Activated CD4-positive, CD25-positive, alpha-beta regulatory T cell (primary cell): ENCODE results near the gene SUPV3L1.
A peak's percentile ranks its signal among the peaks of the same experiment; 100 is the strongest.
"Not testable (repeated sequence)": the region's sequence is repeated elsewhere in the genome, so short reads cannot be mapped to it uniquely, and the experiment has no call there.

Experiments used
- DNase-seq, 4 experiments: peaks; one replicate each; lab custom pipeline; 2025; lab: John Stamatoyannopoulos, UW

Gene SUPV3L1

DNA sequence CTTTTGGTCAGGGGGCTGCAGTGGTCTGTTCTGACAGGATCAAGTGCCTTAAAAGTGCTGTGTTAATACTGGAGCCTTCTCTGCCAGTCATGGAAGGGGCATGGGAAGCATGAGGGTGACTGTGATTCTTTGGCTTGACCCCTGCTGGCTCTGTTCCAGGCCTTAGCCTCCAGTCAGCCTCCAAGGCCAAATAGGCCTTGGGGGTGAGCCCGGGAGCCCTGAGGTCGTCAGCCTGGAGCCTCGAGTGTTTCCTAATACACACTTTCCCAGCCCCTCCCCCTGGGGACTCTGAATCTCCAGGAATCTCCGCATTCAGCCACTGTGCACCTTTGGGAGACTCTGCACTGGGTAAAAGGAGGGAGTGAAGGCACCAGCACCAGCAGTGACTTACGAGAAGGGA lies 50.1 kb downstream of the SUPV3L1 start:
- no peak for DNase-seq

DNA sequence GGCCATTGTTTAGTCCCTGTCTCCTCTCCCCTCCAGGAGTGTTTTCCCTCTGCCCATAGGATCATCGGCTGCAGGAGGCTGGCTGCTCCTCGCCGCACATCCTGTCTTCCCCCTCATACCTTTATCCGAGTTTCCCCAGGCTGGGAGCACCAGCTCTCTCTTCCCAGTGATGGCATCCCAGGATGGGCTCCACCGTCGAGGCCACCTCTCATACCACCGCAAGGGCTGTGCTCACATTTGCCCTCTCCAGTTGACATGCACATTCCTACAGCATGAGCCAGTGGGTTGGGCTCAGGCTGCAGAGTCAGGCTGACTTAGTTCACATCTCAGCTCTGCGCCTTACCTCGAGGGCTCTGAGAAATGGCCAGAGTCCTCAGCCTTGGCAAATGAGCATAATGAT lies 52.2 kb downstream of the SUPV3L1 start:
- no peak for DNase-seq

DNA sequence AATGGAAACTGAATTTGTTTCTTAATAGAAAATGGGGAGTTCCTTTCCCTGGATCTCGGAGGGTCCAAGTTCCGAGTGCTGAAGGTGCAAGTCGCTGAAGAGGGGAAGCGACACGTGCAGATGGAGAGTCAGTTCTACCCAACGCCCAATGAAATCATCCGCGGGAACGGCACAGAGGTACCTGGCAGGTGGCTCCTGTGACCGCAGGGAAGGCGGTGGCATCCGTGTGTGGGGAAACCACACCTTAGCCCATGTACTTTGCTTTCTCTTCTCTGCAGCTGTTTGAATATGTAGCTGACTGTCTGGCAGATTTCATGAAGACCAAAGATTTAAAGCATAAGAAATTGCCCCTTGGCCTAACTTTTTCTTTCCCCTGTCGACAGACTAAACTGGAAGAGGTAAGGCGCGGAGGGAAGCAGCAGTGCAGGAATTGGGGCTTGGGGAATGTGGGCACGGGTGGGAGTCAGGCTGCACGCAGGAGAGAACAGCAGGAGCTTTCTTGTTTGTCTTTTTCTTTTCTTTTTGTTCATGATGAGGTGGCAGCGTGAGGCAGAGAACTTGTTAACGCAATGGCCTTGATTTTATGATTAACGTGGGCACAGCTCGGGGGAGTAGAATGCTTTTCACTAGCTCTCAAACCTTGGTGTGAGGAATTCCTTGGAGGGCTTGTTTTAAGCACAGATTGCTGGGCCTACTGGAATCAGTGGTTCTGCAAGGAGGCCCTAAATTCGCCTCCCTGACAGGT lies 52.9 kb downstream of the SUPV3L1 start:
- DNase-seq = no peak

DNA sequence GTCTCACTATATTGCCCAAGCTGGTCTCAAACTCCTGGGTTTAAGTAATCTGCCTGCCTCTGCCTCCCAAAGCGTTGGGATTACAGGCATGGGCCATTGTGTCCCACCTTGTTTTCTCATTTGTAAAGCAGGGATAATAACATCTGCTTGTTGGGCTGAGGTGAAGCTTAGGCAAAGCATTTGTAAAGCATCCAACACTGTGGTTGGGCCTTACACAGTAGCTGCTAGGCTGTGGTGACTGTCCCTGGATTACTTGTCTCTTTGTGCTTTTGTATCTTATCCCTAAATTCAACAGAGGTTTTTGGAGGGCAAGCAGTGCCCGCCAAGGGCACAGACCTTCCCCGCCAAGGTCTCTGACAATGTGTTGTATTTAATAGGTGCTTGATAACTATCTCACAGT lies 54.4 kb downstream of the SUPV3L1 start:
- DNase-seq = no peak

DNA sequence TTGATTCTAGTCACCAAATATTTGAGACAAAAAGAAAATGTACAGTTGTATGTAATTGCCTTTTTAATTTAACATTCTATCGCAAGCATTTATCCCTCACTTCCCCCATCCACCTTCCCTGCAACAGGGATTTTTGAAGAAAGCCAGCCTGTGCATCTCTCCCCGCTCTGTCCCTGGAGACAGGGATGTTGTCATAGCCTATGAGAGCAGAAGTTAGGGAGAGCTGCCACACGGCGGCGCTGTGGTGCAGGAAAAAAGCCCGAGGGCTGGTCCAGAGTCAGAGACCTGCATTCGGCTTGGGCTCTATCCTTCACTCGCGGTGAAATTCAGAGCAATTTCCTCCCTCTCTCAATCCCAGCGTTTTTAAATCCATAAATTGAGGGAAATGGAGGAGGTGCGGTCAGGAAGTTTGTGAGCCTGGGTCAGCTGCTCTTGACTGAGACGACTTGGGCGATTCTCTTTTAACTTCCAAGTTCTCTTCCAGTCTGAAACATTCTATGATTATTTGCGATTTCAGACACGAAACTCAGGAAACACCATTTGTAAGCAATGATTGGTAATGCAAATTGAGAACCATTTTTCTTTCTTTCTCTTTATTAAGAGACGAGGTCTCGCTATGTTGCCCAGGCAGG lies 57.6 kb downstream of the SUPV3L1 start:
- peak; percentile 61 to 85 (median 78) for DNase-seq

DNA sequence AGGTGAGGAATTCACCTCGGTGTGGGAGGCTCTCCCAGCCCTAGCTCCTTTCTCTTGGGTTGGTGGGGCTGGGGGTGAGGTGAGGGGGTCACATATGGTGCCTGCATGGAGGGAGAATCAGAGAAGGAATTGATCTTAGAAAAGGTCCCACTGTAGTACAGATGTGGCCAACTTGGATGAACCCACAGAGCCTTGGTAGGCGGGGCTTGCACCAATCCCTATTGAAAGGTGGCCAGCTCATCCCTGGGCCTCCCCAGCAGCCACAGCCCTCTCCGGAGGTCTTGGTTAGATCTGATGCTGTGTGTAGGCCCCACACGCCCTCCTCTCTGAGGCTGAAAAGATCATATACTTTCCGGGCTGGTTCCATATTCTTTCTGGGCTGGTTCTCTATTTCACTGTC lies 59.1 kb downstream of the SUPV3L1 start:
- no peak for DNase-seq

DNA sequence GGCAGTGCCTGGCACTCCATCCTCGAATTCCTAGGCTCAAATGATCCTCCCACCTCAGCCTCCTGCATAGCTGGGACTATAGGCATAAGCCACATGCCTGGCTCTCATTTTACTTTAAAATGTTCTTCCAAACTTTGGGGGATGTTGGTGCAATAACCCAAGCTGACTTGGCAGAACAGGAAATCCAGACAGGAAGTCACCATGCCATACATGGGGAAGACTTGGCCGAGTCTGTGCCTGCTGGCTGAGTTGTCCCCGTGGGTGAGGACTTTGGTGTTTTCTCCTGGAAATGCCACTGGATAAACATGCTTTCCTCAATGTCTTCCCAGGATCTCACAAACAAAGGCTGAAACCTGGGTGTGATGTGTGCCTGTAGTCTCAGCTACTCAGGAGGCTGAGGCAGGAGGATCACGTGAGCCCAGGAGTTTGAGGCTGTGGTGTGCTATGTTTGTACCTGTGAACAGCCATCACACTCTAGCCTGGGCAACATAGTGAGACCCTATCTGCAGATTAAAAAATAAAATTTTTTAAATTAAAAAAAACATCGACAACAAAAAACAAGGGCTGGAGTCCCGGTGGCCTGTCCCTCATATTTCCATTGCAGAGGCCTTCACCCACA lies 59.9 kb downstream of the SUPV3L1 start:
- DNase-seq = no peak

DNA sequence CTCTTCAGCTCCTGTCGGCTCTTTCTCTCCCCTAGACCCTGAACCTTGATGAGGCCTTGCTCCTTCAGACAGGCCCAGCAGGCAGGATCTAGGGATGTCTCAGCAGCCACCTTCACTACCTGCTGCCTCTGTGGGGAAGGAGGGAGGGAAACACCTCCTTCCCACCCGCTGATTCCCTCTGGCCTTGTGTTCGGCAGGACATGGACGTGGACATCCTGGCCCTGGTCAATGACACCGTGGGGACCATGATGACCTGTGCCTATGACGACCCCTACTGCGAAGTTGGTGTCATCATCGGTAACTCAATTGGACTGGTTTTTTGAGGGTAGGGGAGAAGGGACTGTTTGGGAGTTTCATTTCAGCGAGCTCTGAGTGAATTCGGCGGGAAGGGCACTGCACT lies 60.4 kb downstream of the SUPV3L1 start:
- no peak for DNase-seq

DNA sequence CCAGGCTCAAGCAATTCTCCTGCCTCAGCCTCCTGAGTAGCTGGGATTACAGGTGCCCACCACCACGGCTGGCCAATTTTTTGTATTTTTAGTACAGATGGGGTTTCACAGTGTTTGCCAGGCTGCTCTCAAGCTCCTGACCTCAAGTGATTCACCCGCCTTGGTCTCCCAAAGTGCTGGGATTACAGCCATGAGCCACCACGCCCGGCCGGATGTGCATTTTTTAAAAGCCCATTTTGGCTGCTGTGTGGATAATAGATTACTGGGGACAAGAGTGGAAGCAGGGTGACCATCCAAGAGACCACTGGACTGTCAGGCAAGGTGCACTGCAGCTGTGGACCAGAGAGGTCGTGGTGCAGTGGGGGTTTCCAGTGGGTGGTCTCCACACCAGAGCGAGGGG lies 61.5 kb downstream of the SUPV3L1 start:
- DNase-seq = no peak

DNA sequence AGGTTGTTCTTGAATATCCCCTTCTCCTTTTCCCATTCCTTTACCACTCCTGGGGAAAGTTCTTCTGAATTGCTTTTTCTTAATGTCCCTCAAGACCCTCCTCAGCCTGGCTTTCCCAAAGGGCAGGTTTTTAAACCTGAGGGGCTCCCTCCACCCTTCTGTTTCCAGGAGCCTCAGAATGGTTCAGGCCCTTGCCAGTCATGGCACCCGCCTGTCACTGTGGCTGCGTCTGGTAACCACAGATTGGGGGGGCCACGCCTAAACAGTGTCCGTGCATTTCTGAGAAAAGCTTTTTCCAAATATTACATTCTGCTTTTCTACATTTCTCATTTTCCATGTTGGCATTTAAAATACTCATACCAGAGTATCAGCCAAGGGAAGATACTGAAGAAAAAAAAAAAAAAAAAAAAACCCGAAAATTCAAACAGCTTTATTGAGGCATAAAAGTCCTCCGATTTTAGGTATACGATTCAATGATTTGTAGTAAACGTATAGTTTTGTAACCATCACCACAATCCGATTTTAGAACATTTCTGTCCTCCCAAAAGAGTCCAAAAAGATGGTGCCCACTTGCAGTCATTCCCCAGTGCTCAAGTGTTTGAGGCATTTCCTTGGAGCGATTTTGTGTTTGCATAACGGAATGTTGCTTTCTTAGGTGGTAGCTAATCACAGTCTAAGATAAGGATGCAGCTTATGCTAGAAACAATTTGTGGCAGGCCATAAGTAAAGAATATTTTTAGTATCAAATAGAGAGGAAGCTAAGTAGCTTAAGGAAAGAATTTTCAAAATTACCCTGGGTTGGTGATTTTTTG lies 62.2 kb downstream of the SUPV3L1 start:
- no peak for DNase-seq

DNA sequence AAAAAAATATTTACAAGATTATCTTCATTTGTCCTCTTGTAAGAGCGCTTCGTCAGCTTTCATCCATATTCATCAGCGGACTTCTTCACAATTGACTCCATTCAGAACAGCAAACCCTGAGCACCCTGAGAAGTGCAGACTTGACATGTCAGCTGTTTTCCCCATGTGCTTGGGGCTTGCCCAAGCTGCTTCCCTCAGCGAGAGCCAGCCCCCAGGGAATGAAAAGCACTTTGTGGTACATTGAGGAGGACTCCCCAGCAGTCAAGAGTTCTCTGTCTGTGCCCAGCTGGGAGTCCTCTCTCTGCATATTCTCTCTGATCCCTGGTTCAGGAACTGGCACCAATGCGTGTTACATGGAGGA lies 62.8 kb downstream of the SUPV3L1 start:
- DNase-seq = no peak

DNA sequence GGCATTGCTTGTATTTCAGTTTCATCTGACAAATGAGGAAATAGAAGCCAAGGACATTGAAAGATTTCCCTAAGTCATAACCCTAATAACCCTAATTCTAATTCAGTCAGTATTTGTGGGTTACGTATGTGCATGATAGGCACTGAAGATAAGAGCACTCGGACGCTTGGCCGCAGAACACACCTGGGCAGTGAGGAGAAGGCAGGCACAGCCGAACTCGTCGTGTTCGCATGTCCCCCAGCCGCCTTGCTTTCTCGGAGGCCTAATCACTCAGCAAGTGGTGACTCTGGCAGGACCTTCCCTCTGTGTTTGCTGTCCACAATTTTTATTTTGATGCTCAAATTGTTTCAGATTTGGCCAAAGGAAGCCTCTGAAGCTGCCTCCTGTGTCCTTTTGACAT lies 63.8 kb downstream of the SUPV3L1 start:
- DNase-seq = no peak

DNA sequence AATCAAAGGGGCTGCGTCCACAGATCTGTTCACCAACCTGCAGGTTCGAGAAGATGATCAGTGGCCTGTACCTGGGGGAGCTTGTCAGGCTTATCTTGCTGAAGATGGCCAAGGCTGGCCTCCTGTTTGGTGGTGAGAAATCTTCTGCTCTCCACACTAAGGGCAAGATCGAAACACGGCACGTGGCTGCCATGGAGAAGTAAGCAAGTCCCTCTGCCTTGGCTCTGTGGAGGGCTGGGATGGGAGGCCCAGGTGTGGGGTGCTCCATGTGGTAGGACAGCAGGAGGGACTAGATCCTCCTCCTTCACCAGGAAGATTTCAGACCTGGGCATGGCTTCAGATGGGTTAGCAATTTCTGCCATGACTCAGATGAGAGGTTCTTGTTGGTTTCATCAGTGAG lies 66.0 kb downstream of the SUPV3L1 start:
- no peak for DNase-seq

DNA sequence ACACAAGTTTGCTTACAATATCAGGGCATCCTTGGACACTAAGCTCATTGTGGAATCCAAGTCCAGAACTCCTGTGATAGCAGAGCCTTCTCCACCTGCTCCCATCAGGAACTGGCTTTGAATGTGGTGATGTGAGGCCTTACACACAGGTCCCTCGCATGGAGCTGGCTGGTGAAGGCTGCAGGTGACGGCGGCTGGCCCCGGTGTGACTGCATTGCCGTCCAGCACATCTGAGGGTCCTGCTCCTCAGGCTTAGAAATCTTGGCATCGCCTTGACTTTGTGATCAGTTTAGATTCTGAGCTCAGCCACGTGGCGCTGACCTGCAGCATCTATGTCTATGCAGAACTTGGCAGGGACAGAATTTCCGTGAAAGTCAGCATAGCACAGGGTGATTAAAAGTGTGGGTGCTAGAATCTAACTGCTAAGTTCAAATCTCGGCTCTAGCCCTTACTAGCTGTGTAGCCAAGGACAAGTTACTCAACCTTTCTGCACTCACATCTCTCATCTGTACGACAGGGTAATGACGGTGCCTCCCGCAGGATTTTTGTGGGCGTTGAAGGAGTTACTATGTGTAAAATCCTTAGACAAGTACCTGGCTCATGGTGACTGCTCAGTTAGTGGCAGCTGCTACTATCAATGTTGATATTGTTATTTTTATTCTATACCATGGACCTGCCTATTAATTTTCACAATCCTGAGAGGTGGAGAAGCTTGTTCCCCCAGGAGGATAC lies 66.7 kb downstream of the SUPV3L1 start:
- no peak for DNase-seq

DNA sequence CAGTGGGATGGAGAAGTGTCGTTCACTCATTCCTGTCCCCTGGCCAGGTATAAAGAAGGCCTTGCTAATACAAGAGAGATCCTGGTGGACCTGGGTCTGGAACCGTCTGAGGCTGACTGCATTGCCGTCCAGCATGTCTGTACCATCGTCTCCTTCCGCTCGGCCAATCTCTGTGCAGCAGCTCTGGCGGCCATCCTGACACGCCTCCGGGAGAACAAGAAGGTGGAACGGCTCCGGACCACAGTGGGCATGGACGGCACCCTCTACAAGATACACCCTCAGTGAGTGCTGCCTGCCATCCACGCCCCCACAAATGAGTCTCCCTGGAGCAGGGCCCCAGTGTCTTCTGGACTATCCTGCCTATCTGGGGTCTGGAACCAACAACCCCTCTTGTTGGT lies 67.3 kb downstream of the SUPV3L1 start:
- DNase-seq = no peak

DNA sequence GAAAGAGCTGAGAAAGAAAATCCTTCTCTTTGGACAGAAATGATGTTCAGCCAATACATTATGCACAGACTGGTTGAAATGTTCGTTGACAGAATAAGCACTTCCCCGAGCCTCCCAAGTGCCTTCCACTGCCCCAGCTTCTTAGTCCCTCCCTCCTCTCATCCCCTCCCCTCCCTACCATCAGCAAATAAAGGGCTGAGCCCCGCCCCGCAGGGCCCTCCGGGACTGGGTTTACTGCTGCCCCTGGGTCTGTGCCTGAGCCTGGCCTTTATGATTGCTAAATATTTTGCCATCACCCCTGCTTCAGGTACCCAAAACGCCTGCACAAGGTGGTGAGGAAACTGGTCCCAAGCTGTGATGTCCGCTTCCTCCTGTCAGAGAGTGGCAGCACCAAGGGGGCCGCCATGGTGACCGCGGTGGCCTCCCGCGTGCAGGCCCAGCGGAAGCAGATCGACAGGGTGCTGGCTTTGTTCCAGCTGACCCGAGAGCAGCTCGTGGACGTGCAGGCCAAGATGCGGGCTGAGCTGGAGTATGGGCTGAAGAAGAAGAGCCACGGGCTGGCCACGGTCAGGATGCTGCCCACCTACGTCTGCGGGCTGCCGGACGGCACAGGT lies 68.2 kb downstream of the SUPV3L1 start:
- no peak for DNase-seq

DNA sequence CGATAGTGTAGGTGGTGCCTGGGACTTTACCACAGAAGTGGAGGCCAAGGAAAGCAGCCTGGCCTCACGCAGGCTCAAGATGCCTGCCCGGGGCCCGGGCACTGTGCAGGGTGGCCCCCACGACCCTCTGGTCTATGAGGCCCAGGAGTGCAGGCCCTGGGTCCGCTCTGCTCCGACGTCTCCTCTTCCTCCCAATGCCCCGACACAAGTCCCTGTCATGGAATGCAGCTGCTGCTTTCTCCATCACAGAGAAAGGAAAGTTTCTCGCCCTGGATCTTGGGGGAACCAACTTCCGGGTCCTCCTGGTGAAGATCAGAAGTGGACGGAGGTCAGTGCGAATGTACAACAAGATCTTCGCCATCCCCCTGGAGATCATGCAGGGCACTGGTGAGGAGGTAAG lies 70.0 kb downstream of the SUPV3L1 start:
- DNase-seq = no peak

DNA sequence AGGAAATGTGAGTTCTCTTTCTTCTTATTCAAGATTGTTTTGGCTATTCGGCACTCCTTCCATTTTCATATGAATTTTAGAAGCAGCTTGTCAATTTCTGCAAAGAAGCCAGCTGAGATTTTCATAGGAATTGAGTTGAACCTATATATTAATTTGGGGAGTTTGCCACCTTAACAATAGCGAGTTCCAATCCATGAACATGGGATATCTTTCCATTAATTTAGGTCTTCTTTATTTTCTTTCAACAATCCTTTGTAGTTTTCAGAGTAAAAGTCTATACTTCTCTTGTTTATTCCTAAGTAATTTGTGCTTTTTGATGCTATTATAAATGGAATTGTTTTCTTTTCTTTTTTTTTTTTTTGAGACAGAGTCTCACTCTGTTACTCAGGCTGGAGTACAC lies 71.4 kb downstream of the SUPV3L1 start:
- DNase-seq = not testable (repeated sequence)

DNA sequence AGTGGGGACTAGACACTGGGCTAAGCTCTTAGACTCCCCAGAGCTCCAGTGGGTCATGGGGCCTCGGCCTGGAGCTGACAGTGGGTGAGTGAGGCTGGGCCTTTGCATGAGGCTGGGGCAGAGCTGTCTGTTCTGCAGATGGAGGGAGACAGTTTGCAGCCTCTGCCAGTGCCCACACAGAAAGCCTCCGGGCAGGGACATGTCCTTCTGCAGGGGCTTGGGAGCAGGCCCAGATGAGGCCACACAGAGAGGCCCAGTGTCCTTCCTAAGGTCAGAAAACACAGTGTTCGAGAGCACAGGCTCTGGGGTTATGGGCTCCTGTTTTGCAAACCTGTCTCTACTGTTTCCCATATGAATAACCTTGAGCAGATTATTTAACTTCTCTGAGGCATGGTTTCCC lies 73.1 kb downstream of the SUPV3L1 start:
- no peak for DNase-seq

DNA sequence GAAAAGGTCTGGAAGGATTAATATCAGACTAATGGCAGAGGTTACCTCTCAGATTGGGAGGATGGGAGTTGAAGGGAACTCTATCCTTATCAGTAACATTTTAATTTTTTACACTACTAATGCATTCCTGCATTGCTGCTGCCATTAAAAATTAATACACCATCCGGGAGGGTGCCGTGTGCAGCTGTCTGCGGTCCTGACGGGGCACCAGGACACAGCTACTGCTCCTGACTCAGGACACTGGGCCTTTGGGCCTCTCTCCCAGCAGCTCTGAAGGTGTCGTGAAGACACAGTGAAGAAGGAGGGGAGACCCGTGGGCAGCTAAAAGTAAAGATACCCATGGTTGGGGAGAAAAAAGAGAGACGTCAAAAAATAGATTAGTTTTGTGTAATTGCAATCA lies 74.8 kb downstream of the SUPV3L1 start:
- no peak for DNase-seq
